Kidney (tissue), 14 donors: Measurements from ENCODE around the gene APCDD1L. TPM values are rescaled to one million over a fixed set of nuclear protein-coding genes. Genes with fewer than 3 reads are reported as not detected.

ENCODE experiments used
- DNase-seq, 5 donors: peaks; one replicate each; pipeline ENCODE4 v3.0.0-alpha.2; 2013 to 2020
- FAIRE-seq: peaks from 2 replicates; lab custom pipeline; 2012; peaks lifted over from hg19 to GRCh38; lab: Jason Lieb, UNC
- H3K27ac ChIP-seq, 2 donors: one replicate each; pipeline ENCODE4 v1.7.0; 2013; ENCODE audit warnings: low read depth in 2 of 2, low read length in 2 of 2, inconsistent platforms in 1 of 2
- H3K27me3 ChIP-seq: one replicate; pipeline ENCODE4 v1.7.1; 2013; ENCODE audit warnings: low read length, inconsistent platforms; ENCODE audit not compliant: control insufficient read depth, insufficient read depth
- H3K36me3 ChIP-seq, 3 donors: one replicate each; pipeline versions ENCODE4 v1.7.0 to v1.7.1; 2013; ENCODE audit warnings: low read length in 3 of 3, control low read depth in 1 of 3, inconsistent platforms in 1 of 3; ENCODE audit not compliant: insufficient read depth in 3 of 3, control insufficient read depth in 2 of 3
- H3K4me1 ChIP-seq, 3 donors: one replicate each; pipeline versions ENCODE4 v1.7.0 to v1.7.1; 2013; ENCODE audit warnings: low read length in 3 of 3, inconsistent platforms in 1 of 3, low read depth in 1 of 3; ENCODE audit not compliant: control insufficient read depth in 2 of 3, insufficient read depth in 2 of 3
- H3K4me3 ChIP-seq, 3 donors: one replicate each; pipeline versions ENCODE4 v1.7.0 to v1.8.1; 2013; ENCODE audit warnings: low read length in 3 of 3, control low read depth in 1 of 3, inconsistent platforms in 1 of 3
- H3K9ac ChIP-seq, 3 donors: one replicate each; pipeline versions ENCODE4 v1.7.0 to v1.7.1; 2013; ENCODE audit warnings: low read length in 3 of 3, control low read depth in 1 of 3, inconsistent platforms in 1 of 3
- H3K9me3 ChIP-seq, 3 donors: one replicate each; pipeline versions ENCODE4 v1.7.0 to v1.7.1; 2013; ENCODE audit warnings: low read length in 3 of 3, control low read depth in 1 of 3, inconsistent platforms in 1 of 3; ENCODE audit not compliant: control insufficient read depth in 2 of 3, insufficient read depth in 1 of 3
- CTCF ChIP-seq: IDR thresholded peaks from 3 replicates; pipeline ENCODE4 v1.5.1; 2012; ENCODE audit warnings: mild to moderate bottlenecking, moderate library complexity, borderline replicate concordance; ENCODE audit not compliant: insufficient read depth; ENCODE audit errors: extremely low read depth
- intact Hi-C: fragments of 100-400 bp; cut with DNase I; formaldehyde crosslinking; loops from one replicate; pipeline ENCODE4 v1.11.1; 2022
- polyA plus RNA-seq: library from polyadenylated mRNA; stranded (reverse); fragments of 350-450 nt; fragmentation: Illumina TruSeq; extraction: RNeasy Lipid Tissue Mini Kit (QIAGEN cat#74804); gene quantifications from one replicate; pipeline ENCODE4 v1.2.3, GENCODE V29; 2014; ENCODE audit warnings: low read depth, low replicate concordance; ENCODE audit not compliant: insufficient read depth
- total RNA-seq: library from RNA; stranded (reverse); fragmentation: NEBNext Ultra II Directional; extraction: Animal tissue kit (Norgen Biotek cat#: 25700); gene quantifications from one replicate; pipeline ENCODE4 v1.2.1, GENCODE V29; 2021
- donor health status: control.
- donor health status: control.
- donor health status: control.
- donor health status: control.
- donor health status: control.
- donor health status: DM: yes; HTN: yes; CAD: no.
- donor health status: Normal renal cell carcinoma (clear cell type).

Gene APCDD1L
- total and polyA plus RNA-seq, 2 donors from 2014 or later: 1.2 to 4.5 TPM

- H3K4me1 ChIP-seq: peaks cover 0 to 31% (median 26%) of the 10 kb centered on the region in 3 donors
- FAIRE-seq: no peak
- no peak overlapping the region for H3K27ac ChIP-seq
- no peak overlapping the region for H3K4me3 ChIP-seq
- no peak for DNase-seq
- H3K27me3 ChIP-seq: no peaks in the 10 kb centered on the region
- peaks cover 0 to 4% (median 0%) of the 10 kb centered on the region in 3 donors for H3K36me3 ChIP-seq
- H3K9ac ChIP-seq: no peak overlapping the region
- intact Hi-C loops: no loop called here
- H3K9me3 ChIP-seq: no peaks in the 10 kb centered on the region
- no peak for TF ChIP-seq CTCF
Observed at GRCh38 chr20:58435237-58435636, 80.0 kb downstream of the APCDD1L start.

GRCh38 chr20:58434326-58434725 is 80.9 kb downstream of the APCDD1L start:
- intact Hi-C loops: no loop called here
- Histone ChIP-seq H3K4me3 (no peak overlapping the region), H3K36me3 (peaks cover 0 to 4% (median 0%) of the 10 kb centered on the region in 3 donors), H3K4me1 (peaks cover 0 to 31% (median 24%) of the 10 kb centered on the region in 3 donors), H3K9ac (no peak overlapping the region), H3K27ac (no peak overlapping the region), H3K27me3 (no peaks in the 10 kb centered on the region), H3K9me3 (no peaks in the 10 kb centered on the region)
- no peak for TF ChIP-seq CTCF
- no peak for FAIRE-seq
- DNase-seq: no peak

GRCh38 chr20:58433759-58434158 is 81.4 kb downstream of the APCDD1L start:
- intact Hi-C loops: no loop called here
- H3K27ac ChIP-seq: no peak overlapping the region
- no peak for TF ChIP-seq CTCF
- H3K4me1 ChIP-seq: peaks cover 0 to 31% (median 20%) of the 10 kb centered on the region in 3 donors
- H3K4me3 ChIP-seq: no peak overlapping the region
- no peaks in the 10 kb centered on the region for H3K9me3 ChIP-seq
- H3K36me3 ChIP-seq: peaks cover 0 to 4% (median 0%) of the 10 kb centered on the region in 3 donors
- DNase-seq (no peak), FAIRE-seq (no peak)
- H3K27me3 ChIP-seq: no peaks in the 10 kb centered on the region
- no peak overlapping the region for H3K9ac ChIP-seq
